ENCODE measurements around the gene URGCP. TPM values are rescaled to one million over a fixed set of nuclear protein-coding genes. Genes with fewer than 3 reads are reported as not detected.

URGCP gene
- total RNA-seq, 1 experiment from 2014 or later = 26.6 TPM

DNA sequence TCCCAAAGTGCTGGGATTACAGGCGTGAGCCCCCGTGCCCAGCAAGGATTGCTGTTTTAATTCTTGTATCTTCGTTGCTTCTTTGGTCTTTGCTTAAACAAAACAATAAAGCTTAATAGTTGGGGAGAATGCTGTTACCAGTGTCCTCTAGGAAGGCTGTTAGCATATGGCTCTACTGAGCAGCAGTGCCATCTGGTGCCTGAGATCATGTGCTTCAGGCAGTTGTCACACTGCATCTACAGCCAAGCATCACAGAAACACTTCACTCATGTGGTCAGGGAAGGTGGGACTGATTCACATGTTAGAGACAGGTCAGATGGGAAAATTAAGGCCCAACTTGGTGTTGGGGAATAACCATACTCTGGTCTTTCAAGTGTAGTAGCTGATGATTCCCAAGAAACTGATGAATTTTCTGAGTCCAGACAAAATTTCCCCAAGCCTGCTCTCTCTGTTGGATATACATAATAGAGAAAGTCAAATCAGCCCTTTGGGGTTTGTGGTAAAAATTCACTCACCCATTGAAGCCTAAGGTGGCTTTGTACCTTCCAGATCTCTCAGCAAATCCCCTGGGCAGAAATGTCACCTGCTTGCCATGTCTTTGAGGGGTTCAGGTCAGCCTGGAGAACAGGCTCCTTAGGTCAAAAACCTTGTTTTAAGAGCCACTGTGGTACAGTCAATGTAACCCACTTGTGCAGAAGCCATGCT is 48.3 kb upstream of the URGCP start:
- intact Hi-C loops (cut with micrococcal nuclease; ENCODE audit: unreplicated experiment) = no loop called here
- Histone ChIP-seq H3K4me1 (ENCODE audit: insufficient read depth, low read length, poor library complexity, severe bottlenecking) (no peaks in the 10 kb centered on the region), H3K9me3 (ENCODE audit: low read depth, low read length, poor library complexity, severe bottlenecking) (no peaks in the 10 kb centered on the region), H3K36me3 (ENCODE audit: insufficient read depth, low read length, poor library complexity, severe bottlenecking) (no peaks in the 10 kb centered on the region), H3K27ac (ENCODE audit: low read depth, low read length, poor library complexity, severe bottlenecking) (no peak overlapping the region), H3K27me3 (replicated peaks; ENCODE audit: insufficient read depth, low read depth, low read length, poor library complexity) (no peaks in the 10 kb centered on the region), H3K4me3 (ENCODE audit: low read depth, low read length, poor library complexity, severe bottlenecking) (no peak overlapping the region)
- TF ChIP-seq, protein P1, sequence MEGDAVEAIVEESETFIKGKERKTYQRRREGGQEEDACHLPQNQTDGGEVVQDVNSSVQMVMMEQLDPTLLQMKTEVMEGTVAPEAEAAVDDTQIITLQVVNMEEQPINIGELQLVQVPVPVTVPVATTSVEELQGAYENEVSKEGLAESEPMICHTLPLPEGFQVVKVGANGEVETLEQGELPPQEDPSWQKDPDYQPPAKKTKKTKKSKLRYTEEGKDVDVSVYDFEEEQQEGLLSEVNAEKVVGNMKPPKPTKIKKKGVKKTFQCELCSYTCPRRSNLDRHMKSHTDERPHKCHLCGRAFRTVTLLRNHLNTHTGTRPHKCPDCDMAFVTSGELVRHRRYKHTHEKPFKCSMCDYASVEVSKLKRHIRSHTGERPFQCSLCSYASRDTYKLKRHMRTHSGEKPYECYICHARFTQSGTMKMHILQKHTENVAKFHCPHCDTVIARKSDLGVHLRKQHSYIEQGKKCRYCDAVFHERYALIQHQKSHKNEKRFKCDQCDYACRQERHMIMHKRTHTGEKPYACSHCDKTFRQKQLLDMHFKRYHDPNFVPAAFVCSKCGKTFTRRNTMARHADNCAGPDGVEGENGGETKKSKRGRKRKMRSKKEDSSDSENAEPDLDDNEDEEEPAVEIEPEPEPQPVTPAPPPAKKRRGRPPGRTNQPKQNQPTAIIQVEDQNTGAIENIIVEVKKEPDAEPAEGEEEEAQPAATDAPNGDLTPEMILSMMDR (conservative IDR thresholded peaks at IDR 0.05; ENCODE audit: low read depth, low read length) = peak; percentile 60
- no peak for TF ChIP-seq EZH2 (IDR thresholded peaks at IDR 0.05; ENCODE audit: borderline replicate concordance, low read depth, low read length, poor library complexity, severe bottlenecking)
- peak; percentile 57 for DNase-seq (ENCODE audit: low spot score)
- ChIA-PET POLR2A (ENCODE audit: low non-redundant PET) (no interaction called here), CTCF (no interaction called here)
- no TSS peak for BruUV-seq (replicated peaks)

DNA sequence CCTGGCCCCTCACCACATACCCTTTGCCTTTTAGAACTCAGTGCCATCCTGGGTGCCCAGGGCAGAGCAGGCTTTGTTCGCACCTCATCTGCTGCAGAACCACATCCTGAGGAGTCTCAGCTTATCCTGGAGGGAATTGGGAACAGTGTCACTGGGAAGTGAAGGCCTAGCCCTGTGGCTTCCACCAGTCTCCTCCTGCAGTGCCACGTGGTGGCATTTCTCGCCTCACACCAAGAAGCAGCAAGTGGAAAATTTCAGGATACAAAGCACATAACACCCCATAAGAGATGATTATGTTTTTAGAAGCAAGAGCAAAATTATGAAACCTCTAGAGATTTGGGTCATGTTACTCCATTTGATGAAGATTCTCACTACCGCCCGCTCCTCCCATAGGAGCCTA is 46.7 kb upstream of the URGCP start:
- POLR2A ChIA-PET (ENCODE audit: low non-redundant PET) = no interaction called here
- CTCF ChIA-PET = no interaction called here
- Histone ChIP-seq H3K27me3 (replicated peaks; ENCODE audit: insufficient read depth, low read depth, low read length, poor library complexity) (no peaks in the 10 kb centered on the region), H3K36me3 (ENCODE audit: insufficient read depth, low read length, poor library complexity, severe bottlenecking) (no peaks in the 10 kb centered on the region), H3K4me1 (ENCODE audit: insufficient read depth, low read length, poor library complexity, severe bottlenecking) (no peaks in the 10 kb centered on the region), H3K27ac (ENCODE audit: low read depth, low read length, poor library complexity, severe bottlenecking) (no peak overlapping the region), H3K4me3 (ENCODE audit: low read depth, low read length, poor library complexity, severe bottlenecking) (no peak overlapping the region), H3K9me3 (ENCODE audit: low read depth, low read length, poor library complexity, severe bottlenecking) (no peaks in the 10 kb centered on the region)
- no peak for TF ChIP-seq EZH2 (IDR thresholded peaks at IDR 0.05; ENCODE audit: borderline replicate concordance, low read depth, low read length, poor library complexity, severe bottlenecking)
- intact Hi-C loops (cut with micrococcal nuclease; ENCODE audit: unreplicated experiment) = no loop called here
- BruUV-seq (replicated peaks) = TSS peak; percentile 31
- DNase-seq (ENCODE audit: low spot score) = no peak

DNA sequence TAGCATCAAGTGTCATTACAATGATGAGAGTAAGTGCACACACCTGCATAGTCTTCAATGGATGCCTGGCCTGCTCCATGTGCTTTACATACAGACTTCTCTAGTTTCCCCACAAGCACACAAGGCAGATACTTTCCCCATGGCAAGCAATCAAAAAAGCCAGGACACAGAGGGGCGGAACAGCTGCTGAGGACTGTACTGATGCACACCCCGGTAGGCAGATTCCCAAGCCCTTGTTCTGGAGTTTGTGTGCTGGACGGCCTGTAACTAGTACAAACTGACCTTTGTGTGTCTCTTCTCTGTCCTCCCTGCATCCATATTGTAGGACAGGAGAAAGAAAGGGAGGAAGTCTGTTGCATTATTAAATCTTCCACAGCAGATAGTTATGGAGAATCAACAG is 45.6 kb upstream of the URGCP start:
- Histone ChIP-seq H3K27me3 (replicated peaks; ENCODE audit: insufficient read depth, low read depth, low read length, poor library complexity) (no peaks in the 10 kb centered on the region), H3K4me3 (ENCODE audit: low read depth, low read length, poor library complexity, severe bottlenecking) (no peak overlapping the region), H3K36me3 (ENCODE audit: insufficient read depth, low read length, poor library complexity, severe bottlenecking) (no peaks in the 10 kb centered on the region), H3K4me1 (ENCODE audit: insufficient read depth, low read length, poor library complexity, severe bottlenecking) (no peaks in the 10 kb centered on the region), H3K27ac (ENCODE audit: low read depth, low read length, poor library complexity, severe bottlenecking) (no peak overlapping the region), H3K9me3 (ENCODE audit: low read depth, low read length, poor library complexity, severe bottlenecking) (no peaks in the 10 kb centered on the region)
- ChIA-PET CTCF (no interaction called here), POLR2A (ENCODE audit: low non-redundant PET) (no interaction called here)
- BruUV-seq (replicated peaks) = no TSS peak
- TF ChIP-seq, protein P1 (conservative IDR thresholded peaks at IDR 0.05; ENCODE audit: low read depth, low read length) = no peak
- TF ChIP-seq EZH2 (IDR thresholded peaks at IDR 0.05; ENCODE audit: borderline replicate concordance, low read depth, low read length, poor library complexity, severe bottlenecking) = no peak
- intact Hi-C loops (cut with micrococcal nuclease; ENCODE audit: unreplicated experiment) = no loop called here
- DNase-seq (ENCODE audit: low spot score) = no peak

DNA sequence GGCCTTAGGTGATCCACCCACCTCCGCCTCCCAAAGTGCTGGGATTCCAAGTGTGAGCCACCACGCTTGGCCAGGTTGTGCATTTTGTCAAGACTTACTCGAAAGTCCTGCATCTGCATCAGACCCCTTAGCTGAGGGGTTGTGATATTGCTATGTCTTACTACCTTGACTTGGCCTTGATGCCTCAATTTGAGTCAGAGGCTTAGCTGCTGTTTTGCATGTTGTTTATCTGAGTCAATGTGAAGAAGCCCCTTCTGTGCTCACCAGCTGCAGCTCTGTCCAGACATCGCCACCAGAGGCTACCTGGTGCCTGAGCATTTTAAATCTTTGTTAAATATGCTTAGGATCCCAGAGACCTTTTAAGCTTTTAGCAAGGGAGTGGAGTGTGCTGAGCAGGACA is 37.9 kb upstream of the URGCP start:
- Histone ChIP-seq H3K9me3 (ENCODE audit: low read depth, low read length, poor library complexity, severe bottlenecking) (no peaks in the 10 kb centered on the region), H3K36me3 (ENCODE audit: insufficient read depth, low read length, poor library complexity, severe bottlenecking) (no peaks in the 10 kb centered on the region), H3K27me3 (replicated peaks; ENCODE audit: insufficient read depth, low read depth, low read length, poor library complexity) (no peaks in the 10 kb centered on the region), H3K27ac (ENCODE audit: low read depth, low read length, poor library complexity, severe bottlenecking) (no peak overlapping the region), H3K4me1 (ENCODE audit: insufficient read depth, low read length, poor library complexity, severe bottlenecking) (no peaks in the 10 kb centered on the region), H3K4me3 (ENCODE audit: low read depth, low read length, poor library complexity, severe bottlenecking) (no peak overlapping the region)
- intact Hi-C loops (cut with micrococcal nuclease; ENCODE audit: unreplicated experiment) = no loop called here
- ChIA-PET CTCF (no interaction called here), POLR2A (ENCODE audit: low non-redundant PET) (no interaction called here)
- DNase-seq (ENCODE audit: low spot score) = no peak
- no TSS peak for BruUV-seq (replicated peaks)
- TF ChIP-seq EZH2 (IDR thresholded peaks at IDR 0.05; ENCODE audit: borderline replicate concordance, low read depth, low read length, poor library complexity, severe bottlenecking) = no peak
- TF ChIP-seq, protein P1 (conservative IDR thresholded peaks at IDR 0.05; ENCODE audit: low read depth, low read length) = no peak
